ENCODE measurements around the gene CACNA1C. TPM values are rescaled to one million over a fixed set of nuclear protein-coding genes. Genes with fewer than 3 reads are reported as not detected.

The CACNA1C gene
- total and polyA plus RNA-seq, 2 of the 4 experiments (the other 2 are of a cell fraction): 1.6 to 2.6 TPM

GRCh38 chr12:2152134-2152533 is 99.3 kb downstream of the CACNA1C start:
- Histone ChIP-seq H2AK9ac (replicated peaks; ENCODE audit: low read depth, low read length, poor library complexity) (no peak overlapping the region), H3K27me3 (ENCODE audit: control insufficient read depth, insufficient read depth, low read length) (no peaks in the 10 kb centered on the region), H2BK20ac (ENCODE audit: low read depth, low read length) (no peak overlapping the region), H3K4me1 (ENCODE audit: control insufficient read depth, insufficient read depth, low read length) (peaks cover 19% of the 10 kb centered on the region), H3K23ac (ENCODE audit: low read depth, low read length) (no peak overlapping the region), H3K9ac (ENCODE audit: low read depth, low read length) (no peak overlapping the region), H2BK5ac (ENCODE audit: low read depth, low read length, poor library complexity, severe bottlenecking) (no peak overlapping the region), H2AK5ac (ENCODE audit: low read depth, low read length) (peak overlapping the region; percentile 41), H3K18ac (ENCODE audit: low read depth, low read length) (no peak overlapping the region), H2BK15ac (ENCODE audit: low read depth, low read length) (no peak overlapping the region; the same call in 2 of the 3 replicates), H4K8ac (ENCODE audit: low read depth in 2 of 2, low read length in 2 of 2) (no peak overlapping the region), H3K4me3 (ENCODE audit: insufficient read depth, low read depth, low read length) (no peak overlapping the region), H3K4ac (ENCODE audit: low read depth, low read length) (no peak overlapping the region), H3K36me3 (ENCODE audit: control insufficient read depth, insufficient read depth, low read length) (no peaks in the 10 kb centered on the region), H2BK120ac (ENCODE audit: low read depth, low read length) (0 out of 2 replicates have a peak overlapping the region, but pooled peaks have one; percentile 6), H2AFZ (replicated peaks; ENCODE audit: low read length, poor library complexity) (no peak overlapping the region), H3K79me1 (ENCODE audit: low read depth in 1 of 2, low read length in 2 of 2) (peaks cover 3 to 18% of the 10 kb centered on the region in 2 experiments; a peak in 3 of 4 replicates), H3K4me2 (ENCODE audit: low read depth, low read length) (no peak overlapping the region), H4K91ac (ENCODE audit: insufficient read depth, low read depth, low read length) (no peak overlapping the region), H4K20me1 (ENCODE audit: insufficient read depth, low read length) (no peaks in the 10 kb centered on the region), H3K9me1 (ENCODE audit: insufficient read depth, low read length) (peaks cover 19% of the 10 kb centered on the region), H4K5ac (ENCODE audit: low read depth, low read length) (no peak overlapping the region; the same call in 1 of the 2 replicates), H3K9me3 (ENCODE audit: control insufficient read depth, insufficient read depth, low read length) (no peaks in the 10 kb centered on the region), H3K56ac (ENCODE audit: extremely low read depth, insufficient read depth, low read length) (no peak overlapping the region), H3K27ac (ENCODE audit: insufficient read depth, low read length) (no peak overlapping the region), H3K14ac (replicated peaks; ENCODE audit: low read depth, low read length) (peak overlapping the region; percentile 38)
- POLR2A ChIA-PET (ENCODE audit: unreplicated experiment): no interaction called here
- dilution Hi-C loops (cut with HindIII; ENCODE audit: low sequenced_read_pairs, unreplicated experiment): no loop called here
- CTCF ChIA-PET: no interaction called here
- BruUV-seq (replicated peaks): no TSS peak
- in situ Hi-C loops (cut with MboI; ENCODE audit: low sequenced_read_pairs): no loop called here
- TF ChIP-seq RAD21 (IDR thresholded peaks at IDR 0.05; ENCODE audit: low read length) (no peak), MAFK (IDR thresholded peaks at IDR 0.05; ENCODE audit: low read depth, low read length) (no peak), CTCF (conservative IDR thresholded peaks at IDR 0.05; ENCODE audit: low read depth, low read length) (no peak), BHLHE40 (IDR thresholded peaks at IDR 0.05; ENCODE audit: low read depth, low read length) (no peak), USF2 (IDR thresholded peaks at IDR 0.05; ENCODE audit: low read depth, low read length) (no peak), CEBPB (IDR thresholded peaks at IDR 0.05; ENCODE audit: low read depth, low read length) (no peak), MXI1 (IDR thresholded peaks at IDR 0.05; ENCODE audit: borderline replicate concordance, low read depth, low read length) (no peak), SMC3 (IDR thresholded peaks at IDR 0.05; ENCODE audit: low read depth, low read length) (no peak), MAZ (IDR thresholded peaks at IDR 0.05; ENCODE audit: borderline replicate concordance, low read depth, low read length) (no peak), FOS (IDR thresholded peaks at IDR 0.05; ENCODE audit: low read depth, low read length) (no peak), ELK1 (IDR thresholded peaks at IDR 0.05; ENCODE audit: borderline replicate concordance, low read depth, low read length) (no peak), NFE2L2 (IDR thresholded peaks at IDR 0.05; ENCODE audit: low read depth, low read length) (no peak), RFX5 (IDR thresholded peaks at IDR 0.05; ENCODE audit: low read depth, low read length) (no peak), CHD1 (IDR thresholded peaks at IDR 0.05; ENCODE audit: low read depth, low read length) (no peak), RCOR1 (IDR thresholded peaks at IDR 0.05; ENCODE audit: insufficient replicate concordance, low read length) (no peak), POLR2A (IDR thresholded peaks at IDR 0.05; ENCODE audit: low read depth, low read length) (no peak)
- WGBS, 2 experiments (ENCODE audit: extremely low coverage in 2 of 2, insufficient read length in 1 of 2): no CpG with 5 or more reads among the region's 5 CpGs
- ATAC-seq (ENCODE audit: low read depth): no peak
- no peak for DNase-seq
- intact Hi-C loops (cut with micrococcal nuclease): no loop called here

Measured in IMR-90 (cell line).